IPS-18a (cell line): ENCODE measurements around the gene TUBG1.
A peak's percentile ranks its signal among the peaks of the same experiment; 100 is the strongest.
"Not testable (repeated sequence)": the region's sequence is repeated elsewhere in the genome, so short reads cannot be mapped to it uniquely, and the experiment has no call there.

Source experiments
- H3K27ac ChIP-seq: one replicate; pipeline ENCODE4 v1.5.1; 2013; ENCODE audit warnings: low read length
- H3K27me3 ChIP-seq: one replicate; pipeline ENCODE4 v1.6.1; 2013; ENCODE audit warnings: mild to moderate bottlenecking, low read length; ENCODE audit not compliant: control insufficient read depth, insufficient read depth
- H3K36me3 ChIP-seq: one replicate; pipeline ENCODE4 v1.6.1; 2013; ENCODE audit warnings: low read depth, low read length; ENCODE audit not compliant: control insufficient read depth
- H3K4me1 ChIP-seq: one replicate; pipeline ENCODE4 v1.6.1; 2013; ENCODE audit warnings: low read depth, low read length; ENCODE audit not compliant: control insufficient read depth
- H3K4me3 ChIP-seq: one replicate; pipeline ENCODE4 v1.5.1; 2013; ENCODE audit warnings: low read length
- H3K9ac ChIP-seq: one replicate; pipeline ENCODE4 v1.6.1; 2013; ENCODE audit warnings: mild to moderate bottlenecking, low read length, moderate library complexity
- H3K9me3 ChIP-seq: one replicate; pipeline ENCODE4 v1.6.1; 2013; ENCODE audit warnings: low read depth, low read length; ENCODE audit not compliant: control insufficient read depth

Gene TUBG1

GRCh38 chr17:42584880-42585279 lies 24.6 kb upstream of the TUBG1 start:
- Histone ChIP-seq H3K36me3 (peaks cover 53% of the 10 kb centered on the region), H3K27me3 (no peaks in the 10 kb centered on the region), H3K9ac (no peak overlapping the region), H3K4me1 (no peaks in the 10 kb centered on the region), H3K9me3 (no peaks in the 10 kb centered on the region), H3K27ac (no peak overlapping the region), H3K4me3 (no peak overlapping the region)

GRCh38 chr17:42585353-42585752 lies 24.1 kb upstream of the TUBG1 start:
- Histone ChIP-seq H3K9ac (no peak overlapping the region), H3K27ac (no peak overlapping the region), H3K27me3 (no peaks in the 10 kb centered on the region), H3K36me3 (peaks cover 53% of the 10 kb centered on the region), H3K4me3 (no peak overlapping the region), H3K9me3 (no peaks in the 10 kb centered on the region), H3K4me1 (no peaks in the 10 kb centered on the region)

GRCh38 chr17:42586514-42587230 lies 22.8 kb upstream of the TUBG1 start:
- Histone ChIP-seq H3K27me3 (no peaks in the 10 kb centered on the region), H3K4me3 (no peak overlapping the region), H3K9me3 (no peaks in the 10 kb centered on the region), H3K9ac (no peak overlapping the region), H3K36me3 (peaks cover 54% of the 10 kb centered on the region), H3K4me1 (no peaks in the 10 kb centered on the region), H3K27ac (no peak overlapping the region)

- Histone ChIP-seq H3K36me3 (peaks cover 29% of the 10 kb centered on the region), H3K4me3 (no peak overlapping the region), H3K27ac (no peak overlapping the region), H3K9me3 (no peaks in the 10 kb centered on the region), H3K9ac (no peak overlapping the region), H3K4me1 (no peaks in the 10 kb centered on the region), H3K27me3 (no peaks in the 10 kb centered on the region)
These were observed 18.6 kb upstream of the TUBG1 start for GRCh38 chr17:42590886-42591285.

GRCh38 chr17:42591411-42591810 lies 18.1 kb upstream of the TUBG1 start:
- Histone ChIP-seq H3K36me3 (peaks cover 26% of the 10 kb centered on the region), H3K9ac (no peak overlapping the region), H3K27ac (no peak overlapping the region), H3K27me3 (no peaks in the 10 kb centered on the region), H3K4me3 (no peak overlapping the region), H3K9me3 (no peaks in the 10 kb centered on the region), H3K4me1 (no peaks in the 10 kb centered on the region)

- H3K36me3 ChIP-seq = peaks cover 7% of the 10 kb centered on the region
These were observed 13.1 kb upstream of the TUBG1 start for GRCh38 chr17:42596386-42596785.

GRCh38 chr17:42598905-42599304 lies 10.6 kb upstream of the TUBG1 start:
- Histone ChIP-seq H3K9ac (no peak overlapping the region), H3K4me3 (no peak overlapping the region), H3K27me3 (no peaks in the 10 kb centered on the region), H3K9me3 (no peaks in the 10 kb centered on the region), H3K36me3 (no peaks in the 10 kb centered on the region), H3K27ac (no peak overlapping the region), H3K4me1 (no peaks in the 10 kb centered on the region)

More at GRCh38 chr17:42596386-42596785, 13.1 kb upstream of the TUBG1 start:
- Histone ChIP-seq H3K9me3 (no peaks in the 10 kb centered on the region), H3K9ac (no peak overlapping the region), H3K4me3 (no peak overlapping the region), H3K27ac (no peak overlapping the region), H3K27me3 (no peaks in the 10 kb centered on the region), H3K4me1 (no peaks in the 10 kb centered on the region)

- H3K4me3 ChIP-seq = no peak overlapping the region
- no peak overlapping the region for H3K27ac ChIP-seq
- no peaks in the 10 kb centered on the region for H3K27me3 ChIP-seq
- H3K36me3 ChIP-seq = no peaks in the 10 kb centered on the region
- H3K9me3 ChIP-seq = no peaks in the 10 kb centered on the region
- no peak overlapping the region for H3K9ac ChIP-seq
- peaks cover 6% of the 10 kb centered on the region for H3K4me1 ChIP-seq
These were observed 6.2 kb upstream of the TUBG1 start for GRCh38 chr17:42603318-42603717.

GRCh38 chr17:42607769-42608168 lies 1.7 kb upstream of the TUBG1 start:
- H3K4me1 ChIP-seq = peaks cover 7% of the 10 kb centered on the region
- H3K9ac ChIP-seq = peak overlapping the region; percentile 86

GRCh38 chr17:42608305-42609181 lies 940 bp upstream of the TUBG1 start:
- peaks cover 7% of the 10 kb centered on the region for H3K4me1 ChIP-seq
- no peaks in the 10 kb centered on the region for H3K27me3 ChIP-seq
- H3K9ac ChIP-seq = peak overlapping the region; percentile 86
- H3K9me3 ChIP-seq = no peaks in the 10 kb centered on the region
- H3K4me3 ChIP-seq = peak overlapping the region; percentile 99
- H3K36me3 ChIP-seq = peaks cover 20% of the 10 kb centered on the region
- peak overlapping the region; percentile 75 for H3K27ac ChIP-seq

More at GRCh38 chr17:42607769-42608168, 1.7 kb upstream of the TUBG1 start:
- H3K27ac ChIP-seq = no peak overlapping the region
- H3K27me3 ChIP-seq = no peaks in the 10 kb centered on the region
- H3K36me3 ChIP-seq = peaks cover 13% of the 10 kb centered on the region
- peak overlapping the region; percentile 99 for H3K4me3 ChIP-seq
- no peaks in the 10 kb centered on the region for H3K9me3 ChIP-seq

- not testable (repeated sequence) for H3K27me3 ChIP-seq, H3K4me1 ChIP-seq, H3K9me3 ChIP-seq
- peak overlapping the region; percentile 99 for H3K4me3 ChIP-seq
- peaks cover 35% of the 10 kb centered on the region for H3K36me3 ChIP-seq
- H3K27ac ChIP-seq = peak overlapping the region; percentile 84
- peak overlapping the region; percentile 86 for H3K9ac ChIP-seq
These were observed 625 bp downstream of the TUBG1 start for GRCh38 chr17:42609814-42610801.
